Measurements from ENCODE around the gene CDC40.
"Not testable (repeated sequence)": the region's sequence is repeated elsewhere in the genome, so short reads cannot be mapped to it uniquely, and the experiment has no call there.

CDC40 gene

GRCh38 chr6:110196874-110197273, 16.6 kb downstream of the CDC40 start:
- H3K4me3 ChIP-seq (ENCODE audit: low read depth, low read length): no peak overlapping the region
- no peak for DNase-seq (ENCODE audit: low read depth)

GRCh38 chr6:110198561-110198960, 18.3 kb downstream of the CDC40 start:
- DNase-seq (ENCODE audit: low read depth): no peak
- no peak overlapping the region for H3K4me3 ChIP-seq (ENCODE audit: low read depth, low read length)

- DNase-seq (ENCODE audit: low read depth): no peak
- no peak overlapping the region for H3K4me3 ChIP-seq (ENCODE audit: low read depth, low read length)
Observed at GRCh38 chr6:110201151-110201884, 21.1 kb downstream of the CDC40 start.

GRCh38 chr6:110207652-110208051, 27.4 kb downstream of the CDC40 start:
- no peak for DNase-seq (ENCODE audit: low read depth)

GRCh38 chr6:110211753-110212152, 31.5 kb downstream of the CDC40 start:
- no peak for DNase-seq (ENCODE audit: low read depth)

More at GRCh38 chr6:110207652-110208051, 27.4 kb downstream of the CDC40 start:
- H3K4me3 ChIP-seq (ENCODE audit: low read depth, low read length): no peak overlapping the region

DNA sequence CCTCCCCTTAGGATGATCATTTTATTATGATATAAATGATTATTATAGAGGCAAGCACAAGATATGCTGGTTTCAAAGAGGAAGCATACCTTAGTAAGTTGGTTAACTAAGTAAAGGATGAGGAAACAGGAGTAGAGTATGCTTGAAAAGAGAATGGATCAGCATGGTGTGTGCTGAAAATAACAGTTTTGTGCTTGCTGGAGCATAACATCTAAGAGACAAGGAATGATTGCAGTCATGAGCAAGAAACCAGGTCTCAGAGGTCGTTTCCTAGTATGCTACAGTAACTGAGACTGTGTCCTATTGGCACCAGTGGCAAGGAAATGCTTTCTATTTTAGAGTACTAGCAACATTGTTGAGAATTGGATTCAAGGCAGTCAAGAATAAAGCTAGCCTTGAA, 34.1 kb downstream of the CDC40 start:
- DNase-seq (ENCODE audit: low read depth): no peak
- H3K4me3 ChIP-seq (ENCODE audit: low read depth, low read length): no peak overlapping the region

More at GRCh38 chr6:110211753-110212152, 31.5 kb downstream of the CDC40 start:
- H3K4me3 ChIP-seq (ENCODE audit: low read depth, low read length): no peak overlapping the region

GRCh38 chr6:110216140-110216539, 35.9 kb downstream of the CDC40 start:
- no peak for DNase-seq (ENCODE audit: low read depth)
- H3K4me3 ChIP-seq (ENCODE audit: low read depth, low read length): no peak overlapping the region

DNA sequence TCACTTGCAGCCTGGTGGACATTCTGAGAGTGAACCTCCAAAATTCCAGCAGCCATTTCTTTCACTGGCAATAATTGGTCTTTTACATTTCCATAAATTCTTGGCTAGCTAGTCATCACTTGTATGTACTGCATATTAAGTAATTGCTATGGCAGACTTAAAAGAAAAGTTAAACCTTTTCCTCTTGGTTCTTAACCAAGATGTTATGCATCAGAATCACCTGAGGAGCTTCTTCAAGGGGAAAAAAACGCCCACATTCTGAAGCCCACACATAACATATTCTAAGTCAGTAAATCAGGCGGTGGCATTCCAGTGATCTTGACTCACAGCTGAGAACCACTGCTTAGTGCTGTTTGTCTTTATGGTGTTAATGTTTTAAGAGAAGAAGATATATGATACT, 37.0 kb downstream of the CDC40 start:
- H3K4me3 ChIP-seq (ENCODE audit: low read depth, low read length): no peak overlapping the region
- no peak for DNase-seq (ENCODE audit: low read depth)

- H3K4me3 ChIP-seq (ENCODE audit: low read depth, low read length): no peak overlapping the region
- no peak for DNase-seq (ENCODE audit: low read depth)
Observed at GRCh38 chr6:110221738-110222137, 41.5 kb downstream of the CDC40 start.

GRCh38 chr6:110226261-110226660, 46.0 kb downstream of the CDC40 start:
- no peak overlapping the region for H3K4me3 ChIP-seq (ENCODE audit: low read depth, low read length)
- no peak for DNase-seq (ENCODE audit: low read depth)

GRCh38 chr6:110232450-110232849, 52.2 kb downstream of the CDC40 start:
- no peak for DNase-seq (ENCODE audit: low read depth)
- H3K4me3 ChIP-seq (ENCODE audit: low read depth, low read length): no peak overlapping the region

GRCh38 chr6:110233770-110234374, 53.6 kb downstream of the CDC40 start:
- DNase-seq (ENCODE audit: low read depth): no peak
- H3K4me3 ChIP-seq (ENCODE audit: low read depth, low read length): no peak overlapping the region

DNA sequence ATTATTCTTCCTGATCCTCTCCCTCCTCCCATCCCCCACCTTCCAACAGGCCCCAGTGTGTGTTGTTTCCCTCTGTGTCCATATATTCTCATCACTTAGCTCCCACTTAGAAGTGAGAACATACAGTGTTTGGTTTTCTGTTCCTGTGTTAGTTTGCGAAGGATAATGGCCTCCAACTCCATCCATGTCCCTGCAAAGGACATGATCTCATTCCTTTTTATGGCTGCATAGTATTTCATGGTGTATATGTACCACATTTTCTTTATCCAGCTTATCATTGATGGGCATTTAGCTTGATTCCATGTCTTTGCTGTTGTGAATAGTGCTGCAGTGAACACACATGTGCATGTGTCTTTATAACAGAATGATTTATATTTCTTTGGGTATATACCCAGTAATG, 55.8 kb downstream of the CDC40 start:
- H3K4me3 ChIP-seq (ENCODE audit: low read depth, low read length); DNase-seq (ENCODE audit: low read depth): not testable (repeated sequence)

- no peak for DNase-seq (ENCODE audit: low read depth)
- H3K4me3 ChIP-seq (ENCODE audit: low read depth, low read length): no peak overlapping the region
Observed at GRCh38 chr6:110239526-110240274, 59.5 kb downstream of the CDC40 start.

- H3K4me3 ChIP-seq (ENCODE audit: low read depth, low read length): not testable (repeated sequence)
Observed at GRCh38 chr6:110244621-110245020, 64.4 kb downstream of the CDC40 start.

DNA sequence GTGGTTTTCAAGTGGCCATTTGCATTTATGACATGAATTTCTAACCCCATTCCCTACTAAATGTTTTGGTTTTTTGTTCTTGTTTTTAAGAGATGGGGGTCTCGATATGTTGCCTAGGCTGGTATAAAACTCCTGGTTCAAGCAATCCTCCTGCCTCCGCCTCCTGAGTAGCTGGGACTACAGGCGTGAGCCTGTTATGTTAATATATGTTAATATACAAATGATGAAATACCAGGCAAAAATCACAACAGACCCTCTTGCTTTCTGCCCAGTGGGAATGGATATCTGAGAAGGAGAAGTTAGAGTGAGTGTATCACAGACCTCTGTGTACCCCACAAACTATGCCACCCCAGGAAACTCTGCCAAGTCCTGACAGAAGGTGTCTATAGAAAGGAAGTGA, 66.2 kb downstream of the CDC40 start:
- DNase-seq (ENCODE audit: low read depth): no peak
- no peak overlapping the region for H3K4me3 ChIP-seq (ENCODE audit: low read depth, low read length)

More at GRCh38 chr6:110244621-110245020, 64.4 kb downstream of the CDC40 start:
- not testable (repeated sequence) for DNase-seq (ENCODE audit: low read depth)

GRCh38 chr6:110246900-110247546, 66.8 kb downstream of the CDC40 start:
- no peak overlapping the region for H3K4me3 ChIP-seq (ENCODE audit: low read depth, low read length)
- no peak for DNase-seq (ENCODE audit: low read depth)

DNA sequence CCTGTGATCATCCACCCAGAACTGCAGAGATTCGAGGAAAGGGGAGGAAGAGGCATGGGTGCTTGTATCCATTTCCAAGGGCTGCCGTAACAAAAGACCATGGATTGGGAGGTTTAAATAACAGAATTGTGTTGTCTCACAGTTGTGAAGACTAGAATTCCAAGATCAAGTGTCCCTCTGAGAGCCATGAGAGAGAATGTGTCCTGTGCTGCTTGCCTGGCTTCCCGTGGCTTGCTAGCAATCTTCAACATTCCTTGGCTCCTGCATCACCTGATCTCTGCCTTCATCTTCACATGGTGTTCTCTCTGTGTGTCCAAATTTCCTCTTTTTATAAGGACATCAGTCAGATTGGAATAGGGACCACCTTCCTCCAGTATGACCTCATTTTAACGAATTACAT, 69.8 kb downstream of the CDC40 start:
- no peak overlapping the region for H3K4me3 ChIP-seq (ENCODE audit: low read depth, low read length)
- DNase-seq (ENCODE audit: low read depth): no peak

GRCh38 chr6:110250838-110251237, 70.6 kb downstream of the CDC40 start:
- no peak for DNase-seq (ENCODE audit: low read depth)
- no peak overlapping the region for H3K4me3 ChIP-seq (ENCODE audit: low read depth, low read length)

DNA sequence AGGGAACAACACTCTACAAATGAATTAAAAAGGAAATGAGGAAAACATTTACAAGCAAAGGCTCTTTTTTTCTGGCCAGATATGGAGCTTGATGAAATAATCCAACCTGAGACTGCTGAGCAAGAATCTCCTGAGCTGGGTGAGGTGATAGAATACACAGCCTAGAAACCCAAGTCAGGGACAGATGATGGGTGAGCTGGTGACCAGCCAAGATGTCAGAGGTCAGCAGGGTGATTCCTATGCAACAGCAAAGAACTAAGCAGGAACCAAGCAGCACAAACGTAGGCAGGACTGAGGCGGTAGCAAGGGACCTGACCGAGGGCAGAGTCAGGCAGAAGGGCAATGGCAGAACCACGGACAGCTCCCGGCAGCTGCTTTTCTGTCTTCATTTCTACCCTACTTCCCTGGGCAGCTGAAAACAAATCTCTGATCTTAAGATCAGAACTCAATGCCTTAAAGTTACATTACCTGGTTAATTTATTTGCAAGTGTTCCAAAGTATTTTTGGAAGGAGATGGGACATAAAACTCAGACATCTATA, 75.1 kb downstream of the CDC40 start:
- DNase-seq (ENCODE audit: low read depth): no peak

More for the DNA sequence above, 75.1 kb downstream of the CDC40 start:
- H3K4me3 ChIP-seq (ENCODE audit: low read depth, low read length): no peak overlapping the region
